Measurements from ENCODE around the gene LGI4.

LGI4 gene

DNA sequence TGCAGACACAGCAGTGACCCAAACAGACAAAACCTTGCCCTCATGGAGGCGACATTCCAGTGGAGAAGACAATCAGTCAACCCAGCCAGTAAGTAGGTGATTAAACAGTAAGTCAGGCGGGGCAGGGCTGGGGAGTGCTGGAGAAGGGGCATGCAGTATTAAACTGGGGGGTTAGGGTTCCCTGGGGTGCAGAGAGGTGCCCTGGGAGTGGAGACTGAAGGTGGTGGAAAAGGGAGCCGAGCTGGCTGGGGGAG is 50.4 kb downstream of the LGI4 start:
- DNase-seq = no peak

- no peak for DNase-seq
Observed at GRCh38 chr19:35083691-35084508, 51.0 kb downstream of the LGI4 start.

GRCh38 chr19:35081201-35081600 is 53.7 kb downstream of the LGI4 start:
- DNase-seq = no peak

DNA sequence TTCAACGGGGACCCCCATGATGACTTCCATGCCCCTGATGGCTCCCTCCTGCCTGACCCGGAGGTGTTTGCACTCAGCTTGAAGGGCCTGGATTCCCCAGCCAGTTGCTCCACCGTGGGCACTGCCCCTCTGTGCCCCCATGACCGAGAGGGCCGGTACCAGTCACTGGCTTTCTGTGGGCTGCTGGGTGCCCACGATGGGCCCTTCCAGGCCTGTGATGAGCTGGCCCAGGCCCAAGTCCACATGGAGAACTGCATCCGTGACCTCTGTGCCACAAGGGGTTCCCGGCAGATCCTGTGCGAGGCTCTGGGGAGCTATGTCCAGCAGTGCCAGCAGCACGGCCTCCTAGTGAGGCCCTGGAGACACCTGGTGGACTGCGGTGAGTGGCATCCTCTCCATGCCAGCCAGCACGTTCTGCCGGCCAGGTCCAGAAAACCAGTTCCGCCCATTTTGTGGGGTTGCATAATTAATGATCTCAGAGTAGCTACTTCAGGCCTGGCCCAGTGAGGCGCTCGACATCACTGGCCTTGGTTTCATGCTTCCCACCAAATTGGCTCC is 54.2 kb downstream of the LGI4 start:
- no peak for DNase-seq

DNA sequence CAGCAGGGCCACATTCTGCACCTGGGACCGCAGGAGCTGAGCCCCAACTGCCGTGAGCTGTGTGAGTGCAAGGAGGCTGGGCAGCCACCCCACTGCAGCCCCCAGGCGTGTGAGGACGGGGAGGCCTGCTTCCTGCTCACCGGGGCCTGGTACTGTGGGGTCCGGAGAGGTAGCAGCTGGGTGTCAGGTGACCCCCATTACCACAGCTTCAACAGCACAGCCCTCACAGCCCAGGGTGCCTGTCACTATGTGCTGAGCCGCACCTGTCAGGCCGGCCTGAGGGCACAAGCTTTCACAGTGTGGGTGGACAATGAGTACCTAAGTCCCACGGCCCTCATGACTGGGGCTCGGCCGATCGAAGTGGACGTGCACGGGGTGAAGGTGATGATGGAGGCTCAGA is 55.0 kb downstream of the LGI4 start:
- DNase-seq = no peak

- DNase-seq = no peak
Observed at GRCh38 chr19:35077411-35078223, 57.2 kb downstream of the LGI4 start.

DNA sequence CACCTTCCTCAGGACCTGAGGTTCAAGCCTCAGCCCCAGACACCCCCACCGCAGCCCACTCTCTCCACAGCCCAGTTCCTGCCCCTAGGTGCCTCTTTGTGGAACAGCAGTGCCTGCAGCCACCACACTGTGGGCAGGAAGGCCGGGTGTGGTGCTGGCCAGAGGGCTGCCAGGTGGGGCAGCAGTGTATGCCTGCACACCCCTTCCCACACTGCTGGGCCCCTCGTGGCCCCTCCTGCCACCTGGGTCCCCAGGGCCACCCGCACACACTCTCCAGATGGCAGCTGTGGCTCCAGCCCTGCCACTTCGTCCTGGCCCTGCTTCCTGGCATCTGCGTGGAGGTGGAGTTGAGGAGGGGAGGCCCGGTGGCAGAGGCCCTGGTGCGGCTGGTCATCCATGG is 58.2 kb downstream of the LGI4 start:
- DNase-seq = no peak

- DNase-seq = no peak
Observed at GRCh38 chr19:35076026-35076370, 58.9 kb downstream of the LGI4 start.

GRCh38 chr19:35075202-35076025 is 59.4 kb downstream of the LGI4 start:
- DNase-seq = no peak

Measured in activated CD4-positive, alpha-beta T cell treated with anti-CD3 and anti-CD28 coated beads, Interleukin-2, amount 50 U/mL, for 4 hours (primary cell).